ENCODE measurements around the gene PHF2. TPM values are rescaled to one million over a fixed set of nuclear protein-coding genes. Genes with fewer than 3 reads are reported as not detected.
A peak's percentile ranks its signal among the peaks of the same experiment; 100 is the strongest.

PHF2 gene
- total RNA-seq, 1 donor from 2014 or later: 22.9 TPM

DNA sequence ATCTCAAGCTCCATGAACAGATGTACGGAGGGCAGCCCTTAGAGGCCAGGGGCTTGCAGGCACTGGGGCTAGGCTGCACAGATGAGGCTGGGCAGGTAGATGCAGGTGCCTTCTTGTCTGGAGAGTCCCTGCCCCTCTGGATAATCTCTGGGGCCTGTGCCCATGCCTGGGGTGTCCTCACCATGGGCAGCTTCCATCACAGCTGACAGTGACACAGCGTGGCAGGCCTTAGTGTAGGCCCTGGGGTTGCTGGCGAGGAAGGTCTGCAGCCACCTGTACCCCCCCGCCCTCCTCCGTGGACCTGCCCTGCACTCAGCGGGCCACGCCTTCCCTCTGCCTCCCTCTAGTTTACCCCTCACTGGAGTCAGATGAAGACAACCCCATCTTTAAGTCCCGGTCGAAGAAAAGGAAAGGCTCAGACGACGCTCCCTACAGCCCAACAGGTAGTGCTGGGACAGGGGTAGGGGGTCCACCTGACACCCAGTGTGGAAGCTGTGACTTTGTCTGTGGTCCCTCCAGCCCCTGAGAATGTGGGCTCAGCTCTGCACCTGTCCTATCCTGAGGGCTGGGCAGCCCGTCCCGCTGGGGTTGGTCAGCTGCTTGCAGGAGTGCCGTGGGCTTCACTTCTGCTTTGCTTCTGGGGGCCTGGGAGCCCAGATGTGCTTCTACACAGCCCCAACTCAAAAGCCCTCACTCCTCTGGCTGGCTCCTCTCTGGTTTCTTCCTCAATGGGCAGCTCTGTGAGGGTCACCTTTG, 98.4 kb downstream of the PHF2 start:
- Mint-ChIP-seq H3K9me3 (ENCODE audit: unreplicated experiment) (peaks cover 3% of the 10 kb centered on the region), H3K36me3 (ENCODE audit: unreplicated experiment) (no peaks in the 10 kb centered on the region), H3K4me1 (ENCODE audit: low read depth, unreplicated experiment) (no peaks in the 10 kb centered on the region), H3K4me3 (ENCODE audit: unreplicated experiment) (no peak overlapping the region), H3K27ac (ENCODE audit: unreplicated experiment) (no peak overlapping the region), H3K27me3 (ENCODE audit: unreplicated experiment) (peaks cover 1% of the 10 kb centered on the region)
- TF ChIP-seq, protein P1, sequence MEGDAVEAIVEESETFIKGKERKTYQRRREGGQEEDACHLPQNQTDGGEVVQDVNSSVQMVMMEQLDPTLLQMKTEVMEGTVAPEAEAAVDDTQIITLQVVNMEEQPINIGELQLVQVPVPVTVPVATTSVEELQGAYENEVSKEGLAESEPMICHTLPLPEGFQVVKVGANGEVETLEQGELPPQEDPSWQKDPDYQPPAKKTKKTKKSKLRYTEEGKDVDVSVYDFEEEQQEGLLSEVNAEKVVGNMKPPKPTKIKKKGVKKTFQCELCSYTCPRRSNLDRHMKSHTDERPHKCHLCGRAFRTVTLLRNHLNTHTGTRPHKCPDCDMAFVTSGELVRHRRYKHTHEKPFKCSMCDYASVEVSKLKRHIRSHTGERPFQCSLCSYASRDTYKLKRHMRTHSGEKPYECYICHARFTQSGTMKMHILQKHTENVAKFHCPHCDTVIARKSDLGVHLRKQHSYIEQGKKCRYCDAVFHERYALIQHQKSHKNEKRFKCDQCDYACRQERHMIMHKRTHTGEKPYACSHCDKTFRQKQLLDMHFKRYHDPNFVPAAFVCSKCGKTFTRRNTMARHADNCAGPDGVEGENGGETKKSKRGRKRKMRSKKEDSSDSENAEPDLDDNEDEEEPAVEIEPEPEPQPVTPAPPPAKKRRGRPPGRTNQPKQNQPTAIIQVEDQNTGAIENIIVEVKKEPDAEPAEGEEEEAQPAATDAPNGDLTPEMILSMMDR (IDR thresholded peaks at IDR 0.05; ENCODE audit: partially characterized antibody, unreplicated experiment): no peak
- DNase-seq: peak; percentile 17

DNA sequence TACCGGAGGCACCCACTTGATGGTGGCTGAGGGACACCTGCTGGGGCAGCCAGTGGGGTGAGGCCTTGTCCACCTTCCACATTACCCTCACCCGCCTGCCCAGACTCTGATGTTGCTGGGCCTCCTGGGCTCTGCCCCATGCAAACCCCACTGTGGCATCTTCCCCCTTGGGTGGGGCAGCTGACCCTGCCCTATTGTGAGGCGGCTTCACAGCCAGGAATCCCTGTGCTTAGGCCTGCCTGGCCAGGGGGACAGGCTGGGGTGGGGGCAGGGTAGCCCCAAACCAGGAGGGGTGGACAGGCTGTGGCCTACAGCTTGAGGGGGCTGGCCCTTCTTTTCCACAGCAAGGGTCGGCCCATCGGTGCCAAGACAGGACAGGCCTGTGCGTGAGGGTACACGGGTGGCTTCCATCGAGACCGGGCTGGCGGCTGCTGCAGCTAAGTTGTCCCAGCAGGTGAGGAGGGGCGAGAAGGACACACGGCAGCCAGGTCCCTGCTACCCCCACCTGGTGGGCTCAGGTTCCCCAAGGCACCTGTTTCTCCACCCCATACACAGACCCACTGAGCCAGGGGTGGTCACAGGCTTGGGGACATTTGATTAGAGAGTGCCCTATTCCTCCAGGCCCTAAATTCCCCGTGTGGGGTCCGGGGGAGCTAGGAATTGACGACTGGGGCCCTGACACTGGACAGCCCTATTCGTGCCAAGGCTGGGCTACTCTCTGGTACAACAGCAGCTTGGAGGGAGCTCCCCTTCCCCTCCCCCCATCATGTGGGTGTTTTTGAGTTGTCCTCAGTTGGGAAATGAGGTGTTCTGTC, 99.2 kb downstream of the PHF2 start:
- Mint-ChIP-seq H3K4me3 (ENCODE audit: unreplicated experiment) (no peak overlapping the region), H3K27ac (ENCODE audit: unreplicated experiment) (no peak overlapping the region), H3K9me3 (ENCODE audit: unreplicated experiment) (peaks cover 5% of the 10 kb centered on the region), H3K4me1 (ENCODE audit: low read depth, unreplicated experiment) (no peaks in the 10 kb centered on the region), H3K27me3 (ENCODE audit: unreplicated experiment) (peaks cover 1% of the 10 kb centered on the region), H3K36me3 (ENCODE audit: unreplicated experiment) (no peaks in the 10 kb centered on the region)
- TF ChIP-seq, protein P1 (IDR thresholded peaks at IDR 0.05; ENCODE audit: partially characterized antibody, unreplicated experiment): no peak
- DNase-seq: peak; percentile 13

DNA sequence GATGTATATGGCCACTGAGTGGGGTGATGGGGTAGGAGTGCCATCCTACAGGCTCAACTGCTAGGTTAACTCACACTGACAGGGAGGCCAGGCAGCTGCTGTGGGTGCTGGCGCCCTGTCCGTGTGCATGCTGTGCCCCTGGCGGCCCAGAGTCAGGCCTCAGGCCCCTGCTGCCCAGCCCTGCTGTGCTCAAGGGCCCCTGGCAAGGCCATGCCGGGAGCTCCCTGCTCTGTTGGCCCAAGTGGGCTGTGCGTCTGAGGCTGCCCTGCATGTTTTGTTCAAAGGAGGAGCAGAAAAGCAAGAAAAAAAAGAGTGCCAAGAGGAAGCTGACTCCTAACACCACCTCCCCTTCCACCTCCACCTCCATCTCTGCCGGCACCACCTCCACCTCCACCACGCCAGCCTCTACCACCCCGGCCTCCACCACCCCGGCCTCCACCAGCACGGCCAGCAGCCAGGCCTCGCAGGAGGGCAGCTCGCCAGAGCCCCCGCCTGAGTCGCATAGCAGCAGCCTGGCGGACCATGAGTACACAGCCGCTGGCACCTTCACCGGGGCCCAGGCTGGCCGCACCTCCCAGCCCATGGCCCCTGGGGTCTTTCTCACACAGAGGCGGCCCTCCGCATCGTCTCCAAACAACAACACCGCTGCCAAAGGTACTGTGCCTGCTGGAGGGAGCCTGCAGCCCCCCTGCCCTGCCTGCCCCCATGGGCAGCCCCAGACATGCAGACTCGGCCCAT, 100.1 kb downstream of the PHF2 start:
- no peaks in the 10 kb centered on the region for H3K4me1 Mint-ChIP-seq (ENCODE audit: low read depth, unreplicated experiment)
- no peaks in the 10 kb centered on the region for H3K36me3 Mint-ChIP-seq (ENCODE audit: unreplicated experiment)
- no peaks in the 10 kb centered on the region for H3K27me3 Mint-ChIP-seq (ENCODE audit: unreplicated experiment)
- TF ChIP-seq, protein P1 (IDR thresholded peaks at IDR 0.05; ENCODE audit: partially characterized antibody, unreplicated experiment): no peak
- H3K9me3 Mint-ChIP-seq (ENCODE audit: unreplicated experiment): peaks cover 3% of the 10 kb centered on the region
- peak; percentile 6 for DNase-seq
- no peak overlapping the region for H3K27ac Mint-ChIP-seq (ENCODE audit: unreplicated experiment)
- no peak overlapping the region for H3K4me3 Mint-ChIP-seq (ENCODE audit: unreplicated experiment)

DNA sequence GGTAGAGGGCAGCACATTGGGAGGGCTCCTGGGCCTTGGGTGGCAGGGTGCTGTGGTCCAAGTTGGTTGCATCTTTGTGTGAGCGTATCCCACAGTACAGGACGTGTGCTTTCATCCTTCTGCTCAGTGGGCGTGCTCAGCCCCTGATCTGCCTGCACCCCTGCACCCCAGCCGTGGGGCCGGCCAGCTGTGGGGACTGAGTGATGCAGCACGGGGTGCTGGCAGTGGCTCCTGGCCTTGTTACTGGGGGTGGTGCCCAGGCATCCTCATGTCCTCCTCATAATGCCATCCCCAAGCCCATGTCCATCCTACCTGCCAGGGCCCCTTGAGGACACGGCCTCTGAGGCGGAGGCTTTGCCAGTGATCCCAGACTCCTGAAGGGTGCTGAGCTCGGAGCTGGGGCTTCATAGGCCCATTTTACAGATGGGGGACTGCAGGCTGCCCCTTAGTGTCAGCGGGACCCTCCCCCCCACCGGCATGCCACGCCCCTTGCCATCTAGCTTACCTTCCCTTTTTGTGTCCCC, 100.7 kb downstream of the PHF2 start:
- TF ChIP-seq, protein P1 (IDR thresholded peaks at IDR 0.05; ENCODE audit: partially characterized antibody, unreplicated experiment): no peak
- Mint-ChIP-seq H3K27ac (ENCODE audit: unreplicated experiment) (no peak overlapping the region), H3K4me1 (ENCODE audit: low read depth, unreplicated experiment) (no peaks in the 10 kb centered on the region), H3K36me3 (ENCODE audit: unreplicated experiment) (no peaks in the 10 kb centered on the region), H3K4me3 (ENCODE audit: unreplicated experiment) (no peak overlapping the region), H3K9me3 (ENCODE audit: unreplicated experiment) (peaks cover 3% of the 10 kb centered on the region), H3K27me3 (ENCODE audit: unreplicated experiment) (peaks cover 2% of the 10 kb centered on the region)
- peak; percentile 12 for DNase-seq
